Neural progenitor cell (in vitro differentiated cells): ENCODE data around the gene KDSR. TPM values are rescaled to one million over a fixed set of nuclear protein-coding genes. Genes with fewer than 3 reads are reported as not detected.

Source experiments
- DNase-seq: peaks from one replicate; pipeline ENCODE4 v3.0.0-alpha.2; 2016; ENCODE audit warnings: low spot score
- H2AFZ ChIP-seq: fragments of 200-600 bp; sonication (generic); replicated peaks from 2 replicates; pipeline ENCODE4 v1.6.1; 2016; ENCODE audit warnings: antibody characterized with exemption
- H3F3A ChIP-seq: fragments of 200-600 bp; sonication (generic); 2 replicates; pipeline ENCODE4 v1.6.1; 2016; ENCODE audit warnings: antibody characterized with exemption, low read depth
- H3K27ac ChIP-seq: fragments of 200-600 bp; sonication (generic); 2 replicates; pipeline ENCODE4 v1.5.1; 2016; ENCODE audit warnings: mild to moderate bottlenecking
- H3K27me3 ChIP-seq: fragments of 200-600 bp; sonication (generic); 2 replicates; pipeline ENCODE4 v1.6.1; 2016; ENCODE audit warnings: mild to moderate bottlenecking, moderate library complexity
- H3K36me3 ChIP-seq: fragments of 200-600 bp; sonication (generic); 2 replicates; pipeline ENCODE4 v1.5.1; 2016
- H3K4me1 ChIP-seq: fragments of 200-600 bp; sonication (generic); 2 replicates; pipeline ENCODE4 v1.6.1; 2016; ENCODE audit warnings: mixed run types
- H3K4me2 ChIP-seq: fragments of 200-600 bp; sonication (generic); 2 replicates; pipeline ENCODE4 v1.6.1; 2016
- H3K4me3 ChIP-seq: fragments of 200-600 bp; sonication (generic); 2 replicates; pipeline ENCODE4 v1.5.1; 2016
- H3K79me2 ChIP-seq: fragments of 200-600 bp; sonication (generic); 2 replicates; pipeline ENCODE4 v1.6.1; 2016; ENCODE audit warnings: low read depth
- H3K9ac ChIP-seq: fragments of 200-600 bp; sonication (generic); 2 replicates; pipeline ENCODE4 v1.6.1; 2016
- H3K9me3 ChIP-seq: fragments of 200-600 bp; sonication (generic); 2 replicates; pipeline ENCODE4 v1.5.1; 2016; ENCODE audit warnings: low read depth
- H4K20me1 ChIP-seq: fragments of 200-600 bp; sonication (generic); 2 replicates; pipeline ENCODE4 v1.6.1; 2016; ENCODE audit warnings: low read depth
- H3K27ac Mint-ChIP-seq: 3 replicates; pipeline ENCODE4 v1.8.0; 2021; ENCODE audit warnings: mixed read lengths
- H3K27me3 Mint-ChIP-seq: 2 replicates; pipeline ENCODE4 v1.8.0; 2022; ENCODE audit warnings: low read depth, mild to moderate bottlenecking, inconsistent platforms, moderate library complexity, mixed read lengths; ENCODE audit not compliant: insufficient read depth
- H3K36me3 Mint-ChIP-seq: 3 replicates; pipeline ENCODE4 v1.8.0; 2021; ENCODE audit warnings: mixed read lengths
- H3K4me1 Mint-ChIP-seq: 3 replicates; pipeline ENCODE4 v1.8.0; 2021; ENCODE audit warnings: mixed read lengths
- H3K4me3 Mint-ChIP-seq: 3 replicates; pipeline ENCODE4 v1.8.0; 2021; ENCODE audit warnings: mild to moderate bottlenecking, moderate library complexity, mixed read lengths
- H3K9me3 Mint-ChIP-seq: 3 replicates; pipeline ENCODE4 v1.8.0; 2020; ENCODE audit warnings: mixed read lengths
- CTCF ChIP-seq: fragments of 200-600 bp; sonication (generic); IDR thresholded peaks from 2 replicates; pipeline ENCODE4 v1.5.1; 2017; ENCODE audit warnings: antibody characterized with exemption, mild to moderate bottlenecking
- EZH2 ChIP-seq: fragments of 200-600 bp; sonication (generic); IDR thresholded peaks from 2 replicates; pipeline ENCODE4 v1.6.1; 2017; ENCODE audit warnings: antibody characterized with exemption, mild to moderate bottlenecking, moderate library complexity
- EZH2phosphoT487 ChIP-seq: fragments of 200-600 bp; sonication (generic); IDR thresholded peaks from 2 replicates; pipeline ENCODE4 v1.6.1; 2017; ENCODE audit warnings: antibody characterized with exemption
- total RNA-seq: library from RNA; depleted of rRNA; stranded (reverse); fragments of >200 nt; gene quantifications from 2 replicates; pipeline ENCODE4 v1.2.3, GENCODE V29; 2015; ENCODE audit warnings: low replicate concordance

Gene KDSR
- 20.6 and 21.2 TPM in 2 replicates for total RNA-seq

GRCh38 chr18:63367053-63367953 is at the start of gene KDSR:
Gene KDSR (minus strand): TSS chr18:63367206. CDS start chr18:63367118, 88 bp downstream.
- peak within 1 kb of the TSS; percentile 94 for H3K27ac ChIP-seq
- Mint-ChIP-seq H3K4me3 (peak within 1 kb of the TSS; percentile 95), H3K36me3 (peaks cover 12% of the 10 kb centered on the region), H3K27ac (peak within 1 kb of the TSS; percentile 92), H3K4me1 (peaks cover 15% of the 10 kb centered on the region), H3K27me3 (peaks cover 2% of the 10 kb centered on the region), H3K9me3 (peaks cover 6% of the 10 kb centered on the region)
- peaks cover 17% of the 10 kb centered on the region for H4K20me1 ChIP-seq
- H3K36me3 ChIP-seq = no peaks in the 10 kb centered on the region
- H3K4me2 ChIP-seq = peak within 1 kb of the TSS; percentile 86
- no peaks in the 10 kb centered on the region for H3K27me3 ChIP-seq
- DNase-seq = peak; percentile 97
- peak within 1 kb of the TSS; percentile 69 for H3K9ac ChIP-seq
- H3K79me2 ChIP-seq = peaks cover 39% of the 10 kb centered on the region
- no peak for TF ChIP-seq CTCF
- TF ChIP-seq EZH2phosphoT487 = no peak
- no peak for TF ChIP-seq EZH2
- peaks cover 10% of the 10 kb centered on the region for H3K4me1 ChIP-seq
- peak within 1 kb of the TSS; percentile 93 for H3K4me3 ChIP-seq
- peaks cover 20% of the 10 kb centered on the region for H3F3A ChIP-seq
- H2AFZ ChIP-seq = peak within 1 kb of the TSS; percentile 80
- H3K9me3 ChIP-seq = no peaks in the 10 kb centered on the region

- peaks cover 8% of the 10 kb centered on the region for H3K36me3 ChIP-seq
- H3K9me3 Mint-ChIP-seq = no peaks in the 10 kb centered on the region
- H3K27me3 Mint-ChIP-seq = no peaks in the 10 kb centered on the region
- H4K20me1 ChIP-seq = peaks cover 8% of the 10 kb centered on the region
- H3F3A ChIP-seq = no peaks in the 10 kb centered on the region
- no peak overlapping the region for H3K27ac Mint-ChIP-seq
- H3K4me2 ChIP-seq = no peak overlapping the region
- H3K4me1 Mint-ChIP-seq = no peaks in the 10 kb centered on the region
- H3K9ac ChIP-seq = no peak overlapping the region
- no peak overlapping the region for H2AFZ ChIP-seq
- no peak overlapping the region for H3K4me3 ChIP-seq
- H3K27me3 ChIP-seq = no peaks in the 10 kb centered on the region
- H3K4me3 Mint-ChIP-seq = no peak overlapping the region
- H3K4me1 ChIP-seq = no peaks in the 10 kb centered on the region
- TF ChIP-seq EZH2phosphoT487 = no peak
- TF ChIP-seq CTCF = no peak
- no peak for TF ChIP-seq EZH2
- peaks cover 64% of the 10 kb centered on the region for H3K79me2 ChIP-seq
- no peaks in the 10 kb centered on the region for H3K9me3 ChIP-seq
- DNase-seq = no peak
- no peak overlapping the region for H3K27ac ChIP-seq
- H3K36me3 Mint-ChIP-seq = peaks cover 9% of the 10 kb centered on the region
These were observed 45.9 kb upstream of the KDSR start for GRCh38 chr18:63412953-63413352.

GRCh38 chr18:63410792-63411191 is 43.8 kb upstream of the KDSR start:
- H3K27ac Mint-ChIP-seq = no peak overlapping the region

More at GRCh38 chr18:63410792-63411191, 43.8 kb upstream of the KDSR start:
- Mint-ChIP-seq H3K36me3 (peaks cover 9% of the 10 kb centered on the region), H3K4me1 (no peaks in the 10 kb centered on the region), H3K4me3 (no peak overlapping the region), H3K27me3 (no peaks in the 10 kb centered on the region), H3K9me3 (no peaks in the 10 kb centered on the region)
- Histone ChIP-seq H3K36me3 (peaks cover 8% of the 10 kb centered on the region), H4K20me1 (peaks cover 6% of the 10 kb centered on the region), H3K27ac (no peak overlapping the region), H3K27me3 (no peaks in the 10 kb centered on the region), H3K9me3 (no peaks in the 10 kb centered on the region), H2AFZ (no peak overlapping the region), H3K4me2 (no peak overlapping the region), H3K4me3 (no peak overlapping the region), H3K79me2 (peaks cover 42% of the 10 kb centered on the region), H3K4me1 (no peaks in the 10 kb centered on the region), H3F3A (no peaks in the 10 kb centered on the region), H3K9ac (no peak overlapping the region)
- TF ChIP-seq EZH2 (no peak), CTCF (no peak), EZH2phosphoT487 (no peak)
- DNase-seq = no peak
